ENCODE data around the gene FOLR1.
"Not testable (repeated sequence)": the region's sequence is repeated elsewhere in the genome, so short reads cannot be mapped to it uniquely, and the experiment has no call there.

Gene FOLR1

DNA sequence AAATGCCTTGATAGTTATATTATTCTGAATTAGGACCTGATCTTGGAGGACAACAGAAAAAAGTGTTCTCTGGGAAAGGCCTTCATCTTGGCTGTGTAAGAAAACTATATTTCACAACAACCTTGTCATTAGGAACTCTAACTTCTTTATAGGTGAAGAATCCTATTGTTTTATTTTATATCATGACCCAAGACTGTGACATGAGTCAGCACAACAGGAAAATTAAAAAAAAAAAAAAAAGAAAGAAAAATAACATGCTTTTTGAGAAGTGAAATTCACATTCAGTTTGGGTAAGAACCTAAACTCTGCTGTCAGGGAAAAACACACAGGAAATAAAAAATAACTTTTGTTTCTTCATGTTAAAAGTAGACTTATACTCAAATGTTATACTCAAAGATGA is 12.9 kb downstream of the FOLR1 start:
- Histone ChIP-seq H4K20me1 (ENCODE audit: insufficient read depth, low read length) (no peaks in the 10 kb centered on the region), H3K4me3 (ENCODE audit: low read length) (no peak overlapping the region), H3K79me2 (ENCODE audit: low read length) (no peaks in the 10 kb centered on the region), H3K27ac (ENCODE audit: low read length) (no peak overlapping the region), H3K9me2 (replicated peaks; ENCODE audit: insufficient read depth, low read length) (no peaks in the 10 kb centered on the region), H3F3A (ENCODE audit: insufficient read depth, low read length) (no peaks in the 10 kb centered on the region), H3K4me1 (ENCODE audit: low read length) (0 out of 2 replicates have a peak, but pooled peaks cover 5% of the 10 kb centered on the region), H3K27me3 (replicated peaks; ENCODE audit: insufficient read depth, low read length) (no peaks in the 10 kb centered on the region), H3K9me3 (replicated peaks; ENCODE audit: insufficient read depth, low read length) (no peaks in the 10 kb centered on the region), H3K4me2 (ENCODE audit: low read depth, low read length) (no peak overlapping the region), H3K36me3 (replicated peaks; ENCODE audit: insufficient read depth, low read length) (no peaks in the 10 kb centered on the region), H3K9ac (ENCODE audit: low read length) (no peak overlapping the region), H2AFZ (ENCODE audit: low read length) (no peak overlapping the region)
- DNase-seq = no peak
- TF ChIP-seq, protein P1, sequence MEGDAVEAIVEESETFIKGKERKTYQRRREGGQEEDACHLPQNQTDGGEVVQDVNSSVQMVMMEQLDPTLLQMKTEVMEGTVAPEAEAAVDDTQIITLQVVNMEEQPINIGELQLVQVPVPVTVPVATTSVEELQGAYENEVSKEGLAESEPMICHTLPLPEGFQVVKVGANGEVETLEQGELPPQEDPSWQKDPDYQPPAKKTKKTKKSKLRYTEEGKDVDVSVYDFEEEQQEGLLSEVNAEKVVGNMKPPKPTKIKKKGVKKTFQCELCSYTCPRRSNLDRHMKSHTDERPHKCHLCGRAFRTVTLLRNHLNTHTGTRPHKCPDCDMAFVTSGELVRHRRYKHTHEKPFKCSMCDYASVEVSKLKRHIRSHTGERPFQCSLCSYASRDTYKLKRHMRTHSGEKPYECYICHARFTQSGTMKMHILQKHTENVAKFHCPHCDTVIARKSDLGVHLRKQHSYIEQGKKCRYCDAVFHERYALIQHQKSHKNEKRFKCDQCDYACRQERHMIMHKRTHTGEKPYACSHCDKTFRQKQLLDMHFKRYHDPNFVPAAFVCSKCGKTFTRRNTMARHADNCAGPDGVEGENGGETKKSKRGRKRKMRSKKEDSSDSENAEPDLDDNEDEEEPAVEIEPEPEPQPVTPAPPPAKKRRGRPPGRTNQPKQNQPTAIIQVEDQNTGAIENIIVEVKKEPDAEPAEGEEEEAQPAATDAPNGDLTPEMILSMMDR (IDR thresholded peaks at IDR 0.05; ENCODE audit: low read length) = no peak
- TF ChIP-seq EZH2 (optimal IDR thresholded peaks at IDR 0.05; ENCODE audit: low read depth, low read length) = no peak
- TF ChIP-seq EZH2phosphoT487 (IDR thresholded peaks at IDR 0.05; ENCODE audit: low read length) = no peak

DNA sequence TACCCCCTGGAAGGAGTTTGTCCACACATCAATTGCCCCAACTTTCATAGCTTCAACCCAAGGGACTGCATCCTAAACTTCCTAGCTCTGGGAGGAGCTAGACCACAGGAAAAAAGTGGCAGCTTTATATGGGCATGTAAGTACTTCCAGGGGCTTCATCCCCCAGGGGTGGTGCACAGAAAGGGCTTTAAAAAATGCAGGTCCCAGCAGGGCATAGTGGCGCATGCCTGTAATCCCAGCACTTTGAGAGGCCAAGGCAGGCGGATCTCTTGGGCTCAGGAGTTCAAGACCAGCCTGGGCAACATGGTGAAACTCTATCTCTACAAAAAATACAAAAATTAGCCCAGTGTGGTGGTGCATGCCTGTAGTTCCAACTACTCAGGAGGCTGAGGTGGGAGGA is 14.9 kb downstream of the FOLR1 start:
- H3K4me2 ChIP-seq (ENCODE audit: low read depth, low read length); H3K4me1 ChIP-seq (ENCODE audit: low read length); H4K20me1 ChIP-seq (ENCODE audit: insufficient read depth, low read length); H3K27ac ChIP-seq (ENCODE audit: low read length); H3K9ac ChIP-seq (ENCODE audit: low read length); H3K4me3 ChIP-seq (ENCODE audit: low read length); H3F3A ChIP-seq (ENCODE audit: insufficient read depth, low read length); DNase-seq; H3K9me3 ChIP-seq (replicated peaks; ENCODE audit: insufficient read depth, low read length); H3K9me2 ChIP-seq (replicated peaks; ENCODE audit: insufficient read depth, low read length); H3K79me2 ChIP-seq (ENCODE audit: low read length); H3K27me3 ChIP-seq (replicated peaks; ENCODE audit: insufficient read depth, low read length); H2AFZ ChIP-seq (ENCODE audit: low read length); H3K36me3 ChIP-seq (replicated peaks; ENCODE audit: insufficient read depth, low read length): not testable (repeated sequence)

DNA sequence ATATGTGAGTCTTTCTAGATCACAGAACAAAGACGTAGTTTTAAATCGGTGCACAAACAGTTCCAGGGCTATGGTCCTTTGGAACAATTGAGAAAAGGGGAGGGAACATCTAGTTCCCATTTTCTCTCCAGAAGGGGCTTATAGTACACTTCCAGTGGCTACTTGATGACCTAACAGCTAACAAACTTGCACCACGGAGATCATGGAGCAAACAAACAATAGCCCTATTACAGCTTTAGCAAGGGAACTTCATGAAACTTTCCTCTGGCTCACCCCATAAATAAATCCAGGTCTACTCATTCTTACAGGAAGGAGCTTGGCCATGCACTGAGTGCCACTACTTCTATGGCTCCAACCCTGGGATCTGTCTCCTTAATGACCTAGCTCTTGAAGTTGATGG is 16.3 kb downstream of the FOLR1 start:
- H3K79me2 ChIP-seq (ENCODE audit: low read length) = no peaks in the 10 kb centered on the region
- no peak overlapping the region for H3K9ac ChIP-seq (ENCODE audit: low read length)
- no peaks in the 10 kb centered on the region for H3K27me3 ChIP-seq (replicated peaks; ENCODE audit: insufficient read depth, low read length)
- H3K9me3 ChIP-seq (replicated peaks; ENCODE audit: insufficient read depth, low read length) = no peaks in the 10 kb centered on the region
- H3K4me2 ChIP-seq (ENCODE audit: low read depth, low read length) = no peak overlapping the region
- no peak overlapping the region for H3K27ac ChIP-seq (ENCODE audit: low read length)
- no peak overlapping the region for H2AFZ ChIP-seq (ENCODE audit: low read length)
- no peak for DNase-seq
- no peak overlapping the region for H3K4me3 ChIP-seq (ENCODE audit: low read length)
- no peaks in the 10 kb centered on the region for H3F3A ChIP-seq (ENCODE audit: insufficient read depth, low read length)
- H4K20me1 ChIP-seq (ENCODE audit: insufficient read depth, low read length) = no peaks in the 10 kb centered on the region
- no peaks in the 10 kb centered on the region for H3K36me3 ChIP-seq (replicated peaks; ENCODE audit: insufficient read depth, low read length)
- H3K9me2 ChIP-seq (replicated peaks; ENCODE audit: insufficient read depth, low read length) = no peaks in the 10 kb centered on the region
- TF ChIP-seq EZH2phosphoT487 (IDR thresholded peaks at IDR 0.05; ENCODE audit: low read length) (no peak), EZH2 (optimal IDR thresholded peaks at IDR 0.05; ENCODE audit: low read depth, low read length) (no peak)
- TF ChIP-seq, protein P1 (IDR thresholded peaks at IDR 0.05; ENCODE audit: low read length) = no peak
- H3K4me1 ChIP-seq (ENCODE audit: low read length) = 0 out of 2 replicates have a peak, but pooled peaks cover under 1% of the 10 kb centered on the region

DNA sequence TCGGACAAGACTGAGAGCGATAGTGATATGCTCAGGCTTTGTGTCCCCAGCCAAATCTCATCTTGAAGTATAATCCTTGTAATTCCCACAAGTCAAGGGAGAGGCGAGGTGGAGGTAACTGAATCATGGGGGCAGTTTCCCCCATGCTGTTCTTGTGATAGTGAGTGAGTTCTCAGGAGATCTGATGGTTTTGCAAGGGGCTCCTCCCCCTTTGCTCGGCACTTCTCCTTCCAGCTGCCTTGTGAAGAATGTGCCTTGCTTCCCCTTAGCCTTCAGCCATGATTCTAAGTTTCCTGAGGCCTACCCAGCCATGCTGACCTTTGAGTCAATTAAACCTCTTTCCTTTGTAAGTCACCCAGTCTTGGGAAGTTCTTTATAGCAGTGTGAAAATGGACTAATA is 17.2 kb downstream of the FOLR1 start:
- no peaks in the 10 kb centered on the region for H3K9me2 ChIP-seq (replicated peaks; ENCODE audit: insufficient read depth, low read length)
- H3K4me3 ChIP-seq (ENCODE audit: low read length) = no peak overlapping the region
- no peak overlapping the region for H3K9ac ChIP-seq (ENCODE audit: low read length)
- H3K4me1 ChIP-seq (ENCODE audit: low read length) = no peaks in the 10 kb centered on the region
- no peaks in the 10 kb centered on the region for H3K27me3 ChIP-seq (replicated peaks; ENCODE audit: insufficient read depth, low read length)
- no peaks in the 10 kb centered on the region for H3K36me3 ChIP-seq (replicated peaks; ENCODE audit: insufficient read depth, low read length)
- H3K9me3 ChIP-seq (replicated peaks; ENCODE audit: insufficient read depth, low read length) = no peaks in the 10 kb centered on the region
- no peaks in the 10 kb centered on the region for H3F3A ChIP-seq (ENCODE audit: insufficient read depth, low read length)
- DNase-seq = no peak
- H4K20me1 ChIP-seq (ENCODE audit: insufficient read depth, low read length) = no peaks in the 10 kb centered on the region
- TF ChIP-seq EZH2 (optimal IDR thresholded peaks at IDR 0.05; ENCODE audit: low read depth, low read length) (no peak), EZH2phosphoT487 (IDR thresholded peaks at IDR 0.05; ENCODE audit: low read length) (no peak)
- TF ChIP-seq, protein P1 (IDR thresholded peaks at IDR 0.05; ENCODE audit: low read length) = no peak
- H2AFZ ChIP-seq (ENCODE audit: low read length) = no peak overlapping the region
- H3K4me2 ChIP-seq (ENCODE audit: low read depth, low read length) = no peak overlapping the region
- no peak overlapping the region for H3K27ac ChIP-seq (ENCODE audit: low read length)
- H3K79me2 ChIP-seq (ENCODE audit: low read length) = no peaks in the 10 kb centered on the region

All from MM.1S (cell line).